HG03565 (cell line): ENCODE measurements around the gene SPECC1L.

Experiments used
- ATAC-seq: cut with Tn5 transposase; IDR thresholded peaks from one replicate; pipeline ENCODE4 v1.9.1; 2021; ENCODE audit warnings: mild to moderate bottlenecking, moderate library complexity; ENCODE audit not compliant: unreplicated experiment

SPECC1L gene

GRCh38 chr22:24357547-24357946, 86.9 kb downstream of the SPECC1L start:
- no peak for ATAC-seq

DNA sequence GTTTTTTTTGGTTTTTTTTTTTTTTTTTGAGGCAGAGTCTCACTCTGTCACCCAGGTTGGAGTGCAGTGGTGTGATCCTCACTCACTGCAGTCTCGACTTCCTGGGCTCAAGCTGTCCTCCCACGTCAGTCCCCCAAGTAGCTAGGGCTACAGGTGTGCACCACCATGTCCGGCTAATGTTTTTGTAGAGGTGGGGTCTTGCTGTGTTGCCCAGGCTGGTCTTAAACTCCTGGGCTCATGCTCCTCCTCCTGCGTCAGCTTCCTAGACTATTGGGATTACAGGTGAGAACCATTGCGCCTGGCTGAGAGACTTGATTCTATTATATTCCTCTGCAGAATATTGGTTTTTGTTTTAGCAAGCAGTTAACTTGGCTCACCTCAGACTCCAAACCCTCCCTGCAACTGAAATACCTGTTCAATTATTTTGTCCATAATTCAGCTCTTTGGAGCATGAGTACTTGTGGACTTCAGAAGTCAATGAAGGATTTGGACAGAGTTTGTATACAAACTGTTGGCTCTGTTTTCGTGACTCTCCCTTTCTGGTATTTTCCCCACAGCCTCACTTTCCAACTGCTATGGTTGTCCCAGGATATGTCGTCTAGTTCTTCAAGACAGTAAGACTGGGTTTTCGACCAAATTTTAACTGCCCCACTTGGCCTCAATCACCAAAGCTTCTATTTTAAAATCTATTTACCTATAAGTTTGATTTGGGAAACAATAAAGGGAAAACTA, 87.6 kb downstream of the SPECC1L start:
- ATAC-seq = no peak

DNA sequence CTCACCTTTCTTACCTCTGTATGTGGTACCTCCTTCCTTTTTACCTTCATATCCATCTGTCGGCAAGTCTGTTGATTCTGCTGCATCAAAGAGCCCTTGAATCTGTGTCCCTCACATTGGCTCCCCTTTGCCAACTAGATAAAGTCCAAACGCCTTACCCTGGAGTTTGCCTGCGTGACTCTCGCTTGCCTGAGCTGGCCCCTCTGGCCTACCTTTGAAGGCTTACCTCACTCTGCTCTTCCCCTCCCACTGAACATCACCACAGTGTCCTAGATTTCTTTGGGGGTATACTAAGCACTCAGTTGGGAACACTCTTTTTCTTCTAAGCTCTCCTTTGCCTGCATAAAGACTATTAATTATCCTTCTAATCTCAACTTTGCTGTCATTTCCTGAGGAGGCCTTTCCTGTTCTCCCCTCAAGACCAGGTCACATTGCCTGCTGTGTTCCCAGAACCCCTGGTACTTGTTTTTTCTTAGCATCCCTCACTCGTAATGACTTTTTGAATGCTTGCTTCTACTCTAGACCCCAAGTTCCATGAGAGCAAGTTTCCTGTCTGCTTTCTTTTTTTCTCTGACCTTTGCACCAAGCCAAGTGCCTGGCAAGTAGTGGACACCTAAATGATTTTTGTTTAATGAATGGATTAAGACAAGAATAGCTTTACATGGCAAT, 89.0 kb downstream of the SPECC1L start:
- ATAC-seq = no peak

DNA sequence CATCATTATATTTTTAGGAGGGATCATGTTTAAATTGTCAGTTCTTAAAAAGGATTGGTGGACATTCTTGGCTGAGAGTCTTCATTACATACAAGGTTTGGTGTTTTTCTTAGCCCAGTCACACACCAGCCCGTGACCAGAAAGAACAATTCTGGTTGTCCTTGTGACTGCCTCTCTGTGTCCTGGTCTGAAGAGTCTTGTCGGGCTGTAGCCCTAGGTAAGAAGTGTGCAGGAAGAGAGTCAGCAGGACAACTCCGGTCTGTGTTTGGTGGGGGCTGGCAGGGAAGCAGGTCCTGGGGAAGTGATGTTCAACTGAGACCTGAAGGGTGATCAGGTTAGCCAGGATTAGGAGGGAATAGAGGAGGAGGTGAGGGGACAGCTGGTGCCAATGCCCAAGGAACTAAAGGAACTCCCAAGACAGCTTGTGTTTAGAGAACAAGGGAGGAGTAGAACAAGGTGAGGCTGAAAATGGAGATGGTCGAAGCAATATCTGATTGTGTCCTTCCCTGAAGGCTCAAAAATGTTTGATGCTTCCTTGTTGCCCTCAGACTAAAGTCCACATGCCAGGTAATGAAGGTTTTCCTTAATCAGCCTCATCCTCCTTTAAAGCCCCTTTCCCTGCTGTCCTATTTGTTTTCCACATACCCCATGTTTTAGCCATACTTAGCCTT, 91.5 kb downstream of the SPECC1L start:
- no peak for ATAC-seq

DNA sequence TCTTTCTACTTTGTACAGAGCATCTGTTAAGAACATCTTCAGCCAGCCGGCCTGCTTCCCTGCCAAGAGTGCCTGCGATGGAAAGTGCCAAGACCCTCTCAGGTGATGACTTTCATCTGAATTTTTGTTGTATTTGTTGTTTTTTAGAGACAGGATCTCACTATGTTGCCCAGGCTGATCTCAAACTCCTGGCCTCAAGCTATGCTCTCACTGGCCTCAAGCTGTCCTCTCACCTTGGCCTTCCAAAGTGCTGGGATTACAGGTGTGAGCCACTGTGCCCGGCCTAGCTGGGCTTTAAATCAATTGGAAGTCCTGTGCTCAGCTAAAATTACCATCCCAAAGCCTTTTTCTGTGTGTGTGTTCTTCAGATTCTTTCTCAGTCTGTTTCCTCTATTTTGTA, 92.6 kb downstream of the SPECC1L start:
- no peak for ATAC-seq

DNA sequence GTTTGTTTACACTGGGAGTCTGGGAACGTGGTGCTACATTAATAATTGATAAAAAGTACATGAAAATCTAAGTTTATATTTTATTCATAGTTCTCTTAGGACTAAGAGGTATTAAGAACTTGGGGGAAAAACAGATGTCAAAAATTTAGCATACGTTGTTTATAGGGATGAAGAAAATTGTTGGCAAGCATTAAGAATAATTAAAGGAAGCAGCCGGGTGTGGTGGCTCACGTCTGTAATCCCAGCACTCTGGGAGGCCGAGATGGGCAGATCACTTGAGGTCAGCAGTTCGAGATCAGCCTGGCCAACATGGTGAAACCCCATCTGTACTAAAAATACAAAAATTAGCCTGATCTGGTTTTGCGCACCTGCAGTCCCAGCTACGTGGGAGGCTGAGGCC, 96.1 kb downstream of the SPECC1L start:
- ATAC-seq = no peak

DNA sequence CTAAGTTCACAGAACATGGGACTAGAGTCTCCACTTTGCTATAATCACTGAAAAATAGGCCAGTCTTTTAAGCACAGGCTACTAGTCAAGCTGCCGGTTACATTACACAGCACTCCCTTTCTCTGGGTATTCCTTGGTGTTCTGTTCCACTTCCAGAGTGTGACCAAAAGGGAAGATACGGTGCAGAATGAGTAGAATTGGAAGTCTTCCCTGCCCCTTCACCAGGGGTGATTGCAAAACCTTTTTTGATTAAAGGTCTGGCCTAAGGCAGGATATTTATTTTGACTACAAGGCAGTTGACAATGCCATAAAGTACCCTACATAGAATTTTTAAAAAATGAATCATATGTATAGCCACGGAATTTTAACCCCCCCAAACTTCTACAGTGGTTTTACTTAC, 97.2 kb downstream of the SPECC1L start:
- ATAC-seq = no peak

GRCh38 chr22:24370401-24370800, 99.8 kb downstream of the SPECC1L start:
- ATAC-seq = no peak

GRCh38 chr22:24376002-24376401, 105.4 kb downstream of the SPECC1L start:
- ATAC-seq = no peak

GRCh38 chr22:24376586-24376985, 106.0 kb downstream of the SPECC1L start:
- no peak for ATAC-seq

DNA sequence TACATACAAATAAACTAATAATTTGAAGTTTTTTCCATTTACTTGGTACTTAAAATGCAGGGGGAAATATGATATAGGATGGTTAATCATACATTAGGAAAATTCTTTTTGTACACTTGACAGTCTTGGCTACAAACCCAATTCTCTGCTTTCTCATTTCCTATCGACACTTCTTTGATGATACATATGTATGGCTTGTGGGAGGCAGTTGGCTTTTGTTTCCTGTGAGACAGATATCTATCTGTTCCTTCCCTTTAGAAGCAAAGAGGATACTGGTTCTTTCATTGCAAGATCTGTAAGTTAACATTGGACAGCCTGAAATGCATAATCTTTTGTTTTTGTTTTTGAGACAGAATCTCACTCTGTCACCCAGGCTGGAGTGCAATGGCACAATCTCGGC, 108.9 kb downstream of the SPECC1L start:
- ATAC-seq = no peak

- no peak for ATAC-seq
Observed at GRCh38 chr22:24380220-24380904, 109.7 kb downstream of the SPECC1L start.

DNA sequence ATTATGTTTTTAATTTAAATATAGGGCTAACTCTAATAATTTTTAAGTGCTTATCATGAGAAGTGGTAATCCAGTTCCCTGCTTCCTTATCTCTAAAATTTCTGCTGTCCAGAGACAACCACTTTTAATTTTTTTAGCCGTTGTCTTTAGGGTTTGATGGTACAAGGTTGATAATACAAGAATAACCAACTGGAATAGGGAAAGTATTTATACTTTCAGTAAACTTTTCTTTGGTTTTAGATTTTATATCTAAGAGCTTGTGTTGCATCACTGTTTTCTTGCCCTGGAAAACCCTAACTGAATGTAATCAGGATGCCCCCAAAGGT, 110.2 kb downstream of the SPECC1L start:
- ATAC-seq = no peak

DNA sequence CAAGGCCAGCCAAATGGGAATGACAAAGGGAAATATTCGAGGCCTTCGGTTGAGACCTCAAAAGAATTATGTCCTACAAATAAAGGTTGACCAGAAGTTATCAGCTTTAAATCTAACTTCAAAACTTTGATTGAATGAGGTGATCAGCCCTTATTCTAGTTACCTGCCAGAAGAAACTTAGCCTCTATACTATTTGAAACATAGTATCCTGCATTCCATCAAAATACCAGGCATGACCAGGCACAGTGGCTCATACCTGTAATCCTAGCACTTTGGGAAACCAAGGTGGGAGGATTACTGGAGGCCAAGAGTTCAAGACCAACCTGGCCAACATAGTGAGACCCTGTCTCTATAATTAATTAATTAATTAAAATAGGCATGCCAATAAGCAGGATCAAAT, 112.4 kb downstream of the SPECC1L start:
- ATAC-seq = no peak

GRCh38 chr22:24384131-24384530, 113.5 kb downstream of the SPECC1L start:
- ATAC-seq = no peak

GRCh38 chr22:24386937-24387471, 116.4 kb downstream of the SPECC1L start:
- no peak for ATAC-seq

GRCh38 chr22:24389680-24390079, 119.0 kb downstream of the SPECC1L start:
- ATAC-seq = no peak

- no peak for ATAC-seq
Observed at GRCh38 chr22:24390156-24390555, 119.5 kb downstream of the SPECC1L start.

- no peak for ATAC-seq
Observed at GRCh38 chr22:24390576-24390975, 119.9 kb downstream of the SPECC1L start.

GRCh38 chr22:24391836-24392217, 121.2 kb downstream of the SPECC1L start:
- ATAC-seq = no peak

DNA sequence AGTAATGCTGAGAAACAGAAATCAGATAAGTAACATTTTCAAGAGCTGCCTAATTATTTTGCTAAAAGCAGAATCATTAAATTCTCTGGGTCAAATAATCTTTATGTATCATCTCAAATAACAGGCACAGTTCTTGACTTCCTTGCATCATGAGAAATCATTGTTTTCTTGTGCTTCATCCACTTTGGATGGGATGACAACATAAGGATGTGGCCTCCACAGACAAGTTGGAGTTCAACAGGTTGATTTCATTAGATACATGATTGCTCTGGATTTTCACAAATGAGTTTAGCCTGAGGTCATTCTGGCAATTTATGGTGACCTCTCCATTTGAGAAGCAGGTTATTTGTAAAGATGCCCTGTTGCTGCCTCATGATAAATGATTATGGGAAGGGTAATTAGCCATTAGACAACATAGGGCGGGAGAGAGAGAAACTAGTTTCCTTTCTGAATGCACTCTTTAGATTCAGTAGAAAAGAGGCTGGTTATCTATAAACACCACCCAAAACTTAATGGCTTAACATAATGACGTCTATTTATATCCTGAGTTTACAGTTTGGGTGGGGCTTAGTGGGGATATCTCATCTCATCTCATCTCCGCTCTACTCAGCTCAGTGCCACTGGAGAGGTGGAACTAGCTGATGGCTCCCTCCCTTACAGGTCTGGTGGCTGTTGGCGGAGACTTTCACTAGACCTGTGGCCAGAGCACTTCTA, 121.7 kb downstream of the SPECC1L start:
- no peak for ATAC-seq
